Astrocyte of the hippocampus (primary cell): Measurements from ENCODE around the gene MED26.

Source experiments
- DNase-seq: peaks from one replicate; pipeline ENCODE4 v3.0.0; 2011; ENCODE audit warnings: low read depth, low spot score

MED26 gene

GRCh38 chr19:16542045-16542909 is 85.7 kb downstream of the MED26 start, which contains the start of gene CHERP:
Gene CHERP (minus strand): TSS chr19:16542437. CDS start chr19:16542378, 59 bp downstream.
- DNase-seq, result peak; percentile 98

GRCh38 chr19:16541526-16542044 is 86.4 kb downstream of the MED26 start:
- no peak for DNase-seq

- DNase-seq, result no peak
Observed at GRCh38 chr19:16540948-16541347, 87.1 kb downstream of the MED26 start.

GRCh38 chr19:16537111-16537510 is 90.9 kb downstream of the MED26 start:
- DNase-seq, result no peak

- no peak for DNase-seq
Observed at GRCh38 chr19:16536130-16536529, 91.9 kb downstream of the MED26 start.

- DNase-seq, result no peak
Observed at GRCh38 chr19:16535381-16535780, 92.6 kb downstream of the MED26 start.

- no peak for DNase-seq
Observed at GRCh38 chr19:16532440-16533234, 95.4 kb downstream of the MED26 start.

- DNase-seq, result no peak
Observed at GRCh38 chr19:16531380-16531669, 96.7 kb downstream of the MED26 start.

GRCh38 chr19:16530540-16531379 is 97.2 kb downstream of the MED26 start:
- DNase-seq, result no peak

- no peak for DNase-seq
Observed at GRCh38 chr19:16529466-16530144, 98.4 kb downstream of the MED26 start.

- DNase-seq, result peak; percentile 30
Observed at GRCh38 chr19:16527971-16528521, 100.0 kb downstream of the MED26 start.

GRCh38 chr19:16527334-16527935 is 100.6 kb downstream of the MED26 start:
- DNase-seq, result no peak

- DNase-seq, result no peak
Observed at GRCh38 chr19:16525751-16526481, 102.1 kb downstream of the MED26 start.

GRCh38 chr19:16524991-16525734 is 102.8 kb downstream of the MED26 start:
- DNase-seq, result no peak
